ENCODE data around the gene FARP2. TPM values are rescaled to one million over a fixed set of nuclear protein-coding genes. Genes with fewer than 3 reads are reported as not detected.
"Not testable (repeated sequence)": the region's sequence is repeated elsewhere in the genome, so short reads cannot be mapped to it uniquely, and the experiment has no call there.

The FARP2 gene
- total RNA-seq, 1 donor from 2014 or later: 36.6 TPM

DNA sequence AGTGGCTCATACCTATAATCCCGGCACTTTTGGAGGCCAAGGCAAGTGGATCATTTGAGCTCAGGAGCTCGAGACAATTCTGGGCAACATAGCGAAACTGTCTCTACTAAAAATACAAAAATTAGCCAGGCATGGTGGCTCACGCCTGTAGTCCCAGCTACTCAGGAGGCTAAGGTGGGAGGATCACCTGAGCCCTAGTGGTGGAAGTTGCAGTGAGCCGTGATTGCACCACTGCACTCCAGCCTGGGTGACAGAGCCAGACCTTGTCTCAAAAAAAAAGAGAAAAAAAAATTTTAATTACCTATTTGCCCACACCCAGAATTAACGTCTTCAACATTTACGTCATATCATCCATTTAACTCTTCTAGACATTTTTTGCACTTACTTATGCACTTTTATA, 29.4 kb downstream of the FARP2 start:
- H3K27ac Mint-ChIP-seq; H3K9me3 Mint-ChIP-seq; H3K4me1 Mint-ChIP-seq (ENCODE audit: low read depth); intact Hi-C loops (cut with micrococcal nuclease); DNase-seq (ENCODE audit: low spot score); H3K36me3 Mint-ChIP-seq (ENCODE audit: low read depth); H3K27me3 Mint-ChIP-seq (ENCODE audit: insufficient read depth); H3K4me3 Mint-ChIP-seq: not testable (repeated sequence)

DNA sequence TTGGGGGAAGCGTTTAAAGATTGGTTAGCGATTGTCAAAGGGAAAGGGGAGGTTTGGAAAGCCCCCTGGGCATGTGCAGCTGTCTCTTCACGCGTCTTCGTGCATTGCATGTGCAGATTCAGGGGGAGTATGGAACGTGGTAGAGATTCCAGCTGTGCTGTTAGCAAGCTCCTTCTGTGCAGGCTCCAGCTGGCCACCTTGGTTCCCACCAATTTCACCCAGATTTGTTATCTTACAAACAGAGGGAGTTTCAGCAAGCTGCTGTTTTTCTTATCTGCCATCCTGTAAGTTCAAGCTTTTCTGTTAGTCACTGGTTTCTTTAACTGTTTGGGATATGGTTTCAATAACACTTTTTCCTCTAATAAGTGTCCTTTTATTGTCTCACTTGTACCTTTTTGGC, 30.4 kb downstream of the FARP2 start:
- Mint-ChIP-seq H3K4me1 (ENCODE audit: low read depth) (peaks cover 14% of the 10 kb centered on the region), H3K9me3 (no peaks in the 10 kb centered on the region), H3K36me3 (ENCODE audit: low read depth) (peaks cover 1% of the 10 kb centered on the region), H3K27me3 (ENCODE audit: insufficient read depth) (no peaks in the 10 kb centered on the region), H3K27ac (no peak overlapping the region), H3K4me3 (no peak overlapping the region)
- DNase-seq (ENCODE audit: low spot score): no peak
- intact Hi-C loops (cut with micrococcal nuclease): no loop called here

DNA sequence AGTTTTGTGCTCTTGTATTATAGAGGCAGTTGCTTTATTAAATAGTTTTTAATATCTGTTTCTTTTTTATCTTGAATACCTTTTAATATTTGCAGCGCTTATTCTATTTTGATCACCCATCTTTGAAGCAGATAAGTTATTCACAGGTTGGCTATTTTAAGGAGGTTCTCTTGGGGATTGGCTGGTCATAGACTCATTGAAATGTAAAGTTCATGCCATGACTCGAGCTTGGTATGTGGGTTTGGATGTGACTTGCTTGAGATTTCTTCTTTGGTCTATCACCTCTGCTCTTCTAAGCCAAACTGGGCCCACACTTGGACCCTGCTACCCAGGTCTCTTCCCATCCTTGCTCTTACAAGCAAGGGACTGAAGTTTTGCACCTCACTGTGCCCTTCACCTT, 33.6 kb downstream of the FARP2 start:
- Mint-ChIP-seq H3K36me3 (ENCODE audit: low read depth) (peaks cover 4% of the 10 kb centered on the region), H3K27me3 (ENCODE audit: insufficient read depth) (no peaks in the 10 kb centered on the region), H3K9me3 (no peaks in the 10 kb centered on the region), H3K4me3 (no peak overlapping the region), H3K27ac (no peak overlapping the region), H3K4me1 (ENCODE audit: low read depth) (peaks cover 13% of the 10 kb centered on the region)
- intact Hi-C loops (cut with micrococcal nuclease): loop anchor here (1.0 kb wide), 1 partner anchor 54 kb away; no protein-coding TSS in a partner anchor
- no peak for DNase-seq (ENCODE audit: low spot score)

DNA sequence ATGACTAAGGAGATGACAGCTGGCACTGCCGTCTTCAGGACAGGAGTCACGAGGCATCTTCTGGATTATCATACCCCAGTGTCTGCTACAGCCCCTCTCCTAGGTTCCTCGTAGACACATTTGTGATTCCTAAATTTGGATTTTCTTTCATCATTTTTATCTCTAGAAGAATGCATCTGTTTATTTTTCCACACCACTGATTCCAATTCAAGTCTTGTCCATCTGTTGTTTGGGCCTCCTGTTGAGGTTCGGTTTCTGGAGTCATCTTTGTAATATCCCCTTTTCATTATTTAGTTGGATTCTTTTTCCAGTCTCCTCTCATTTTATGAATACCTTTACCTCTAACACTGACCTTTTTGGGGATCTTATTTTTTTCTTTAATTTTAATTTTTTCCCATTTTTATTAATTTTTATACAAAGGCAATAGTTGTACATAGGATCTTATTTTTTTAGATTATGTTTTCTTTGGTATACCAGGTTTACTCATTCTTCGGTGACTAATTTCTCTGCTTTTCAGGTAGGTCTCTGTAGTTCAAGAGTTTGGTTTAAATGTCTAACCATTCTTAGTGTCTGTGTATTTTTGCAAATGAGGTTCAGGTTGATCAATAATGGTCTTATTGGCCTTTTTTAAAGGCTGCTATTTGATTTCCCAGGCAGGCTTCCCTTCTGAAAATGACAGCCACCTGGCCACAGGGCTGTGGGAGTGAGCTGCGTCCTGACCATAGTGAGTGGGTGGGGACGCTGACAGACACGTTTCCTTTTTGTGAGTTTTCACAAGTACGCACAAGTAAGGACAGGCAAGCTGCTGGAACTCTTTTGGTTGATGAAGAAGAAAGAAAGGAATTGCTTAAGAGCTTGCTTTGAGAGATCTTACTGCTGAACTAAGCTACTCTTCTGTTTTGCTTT, 34.5 kb downstream of the FARP2 start:
- Mint-ChIP-seq H3K27me3 (ENCODE audit: insufficient read depth) (no peaks in the 10 kb centered on the region), H3K27ac (no peak overlapping the region), H3K4me3 (no peak overlapping the region), H3K4me1 (ENCODE audit: low read depth) (peaks cover 13% of the 10 kb centered on the region), H3K9me3 (no peaks in the 10 kb centered on the region), H3K36me3 (ENCODE audit: low read depth) (peaks cover 6% of the 10 kb centered on the region)
- intact Hi-C loops (cut with micrococcal nuclease): loop anchor here (1.0 kb wide), 1 partner anchor 53 kb away; no protein-coding TSS in a partner anchor
- DNase-seq (ENCODE audit: low spot score): no peak

DNA sequence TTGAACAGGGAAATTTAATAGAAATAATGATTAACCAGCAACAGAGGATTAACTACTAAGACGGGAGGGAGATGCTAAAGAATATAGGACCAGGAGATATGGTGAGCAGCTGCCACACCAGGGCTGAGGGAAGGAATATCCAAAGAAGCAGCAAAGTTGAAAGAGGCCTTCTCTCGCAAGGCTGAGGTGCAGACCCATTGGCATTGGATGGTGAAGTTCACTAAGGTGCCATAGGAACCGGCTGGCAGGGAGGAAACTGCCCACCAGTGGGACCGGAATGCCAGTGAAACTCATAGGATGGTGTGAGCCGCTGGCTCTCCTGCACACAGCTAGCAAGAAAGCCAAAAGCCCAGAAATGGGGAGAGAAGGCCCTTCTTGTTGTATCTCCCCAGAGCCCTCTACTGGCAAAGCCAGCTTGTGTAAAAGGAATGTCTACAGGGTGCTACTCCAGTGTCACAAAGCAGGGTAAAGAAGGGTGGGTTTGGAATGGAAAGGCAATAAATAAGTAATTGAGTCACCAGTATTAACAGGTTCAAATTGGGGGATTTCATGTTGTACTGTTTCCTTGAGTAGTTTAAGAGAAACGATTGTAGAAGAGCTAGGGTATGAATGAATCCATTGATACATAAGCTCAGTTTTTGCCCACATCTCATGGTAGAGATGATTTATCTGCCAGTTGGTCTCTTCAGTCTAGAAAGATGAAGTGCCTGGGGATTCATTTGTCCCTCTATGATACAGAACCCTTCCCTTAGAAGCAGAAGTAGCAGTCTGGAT, 36.0 kb downstream of the FARP2 start:
- Mint-ChIP-seq H3K4me3 (no peak overlapping the region), H3K4me1 (ENCODE audit: low read depth) (peaks cover 13% of the 10 kb centered on the region)

DNA sequence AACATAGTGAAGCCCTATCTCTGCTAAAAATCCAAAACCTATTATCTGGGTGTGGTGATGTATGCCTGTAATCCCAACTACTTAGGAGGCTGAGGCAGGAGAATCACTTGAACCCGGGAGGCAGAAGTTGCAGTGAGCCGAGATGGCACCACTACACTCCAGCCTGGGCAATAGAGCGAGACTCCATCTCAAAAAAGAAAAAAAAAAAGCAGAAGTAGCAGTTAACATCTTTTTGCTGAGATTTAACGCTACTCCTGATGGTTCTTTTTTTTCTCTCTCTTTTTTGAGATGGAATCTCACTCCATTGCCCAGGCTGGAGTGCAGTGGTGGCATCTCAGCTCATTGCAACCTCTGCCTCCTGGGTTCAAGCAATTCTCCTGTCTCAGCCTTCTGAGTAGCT, 36.7 kb downstream of the FARP2 start:
- H3K4me3 Mint-ChIP-seq; H3K27me3 Mint-ChIP-seq (ENCODE audit: insufficient read depth); H3K9me3 Mint-ChIP-seq; H3K36me3 Mint-ChIP-seq (ENCODE audit: low read depth); intact Hi-C loops (cut with micrococcal nuclease); H3K27ac Mint-ChIP-seq; DNase-seq (ENCODE audit: low spot score): not testable (repeated sequence)
- H3K4me1 Mint-ChIP-seq (ENCODE audit: low read depth): peaks cover 13% of the 10 kb centered on the region

More for the DNA sequence above, 36.0 kb downstream of the FARP2 start:
- H3K27me3 Mint-ChIP-seq (ENCODE audit: insufficient read depth): no peaks in the 10 kb centered on the region
- no peaks in the 10 kb centered on the region for H3K9me3 Mint-ChIP-seq
- no peak overlapping the region for H3K27ac Mint-ChIP-seq
- no peak for DNase-seq (ENCODE audit: low spot score)
- H3K36me3 Mint-ChIP-seq (ENCODE audit: low read depth): peaks cover 5% of the 10 kb centered on the region
- intact Hi-C loops (cut with micrococcal nuclease): no loop called here

DNA sequence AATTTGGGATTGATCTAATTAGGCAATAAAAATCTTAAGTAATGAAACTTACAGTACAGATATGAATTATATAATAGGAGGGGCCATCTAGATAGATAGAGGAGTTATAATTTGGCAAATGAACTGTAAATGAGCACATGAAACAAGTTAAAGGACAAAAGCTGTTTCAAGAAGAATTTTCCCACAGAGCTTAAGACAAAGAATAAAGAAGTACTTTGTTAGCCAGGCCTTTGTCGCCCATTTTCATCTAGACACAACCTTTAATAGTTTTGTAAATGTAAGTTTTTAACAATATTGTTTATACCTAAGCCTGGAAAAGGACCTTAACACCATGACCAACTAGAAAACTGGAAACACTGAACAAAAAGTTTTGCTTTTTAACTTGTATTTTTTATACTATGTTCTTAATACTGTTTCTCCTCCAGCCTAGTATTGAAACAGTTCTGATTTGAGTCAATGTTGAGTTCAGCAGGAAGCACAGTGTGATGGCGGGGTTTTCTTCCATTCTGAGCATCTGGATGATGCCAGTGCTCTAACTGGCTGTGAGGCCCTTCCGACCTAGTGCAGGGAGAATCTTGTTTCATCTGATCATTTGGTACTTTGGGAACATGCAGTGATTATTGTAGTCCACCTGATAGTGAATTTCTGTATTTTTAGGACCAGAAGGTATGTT, 37.6 kb downstream of the FARP2 start:
- no peak for DNase-seq (ENCODE audit: low spot score)
- intact Hi-C loops (cut with micrococcal nuclease): no loop called here
- Mint-ChIP-seq H3K27me3 (ENCODE audit: insufficient read depth) (no peaks in the 10 kb centered on the region), H3K36me3 (ENCODE audit: low read depth) (peaks cover 5% of the 10 kb centered on the region), H3K9me3 (no peaks in the 10 kb centered on the region), H3K4me3 (no peak overlapping the region), H3K4me1 (ENCODE audit: low read depth) (peaks cover 13% of the 10 kb centered on the region), H3K27ac (no peak overlapping the region)

DNA sequence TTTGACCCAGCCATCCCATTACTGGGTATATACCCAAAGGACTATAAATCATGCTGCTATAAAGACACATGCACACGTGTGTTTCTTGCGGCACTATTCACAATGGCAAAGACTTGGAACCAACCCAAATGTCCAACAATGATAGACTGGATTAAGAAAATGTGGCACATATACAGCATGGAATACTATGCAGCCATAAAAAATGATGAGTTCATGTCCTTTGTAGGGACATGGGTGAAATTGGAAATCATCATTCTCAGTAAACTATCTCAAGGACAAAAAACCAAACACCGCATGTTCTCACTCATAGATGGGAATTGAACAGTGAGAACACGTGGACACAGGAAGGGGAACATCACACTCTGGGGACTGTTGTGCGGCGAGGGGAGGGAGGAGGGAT, 40.7 kb downstream of the FARP2 start:
- H3K4me3 Mint-ChIP-seq; DNase-seq (ENCODE audit: low spot score); H3K4me1 Mint-ChIP-seq (ENCODE audit: low read depth); intact Hi-C loops (cut with micrococcal nuclease); H3K27ac Mint-ChIP-seq; H3K27me3 Mint-ChIP-seq (ENCODE audit: insufficient read depth); H3K36me3 Mint-ChIP-seq (ENCODE audit: low read depth); H3K9me3 Mint-ChIP-seq: not testable (repeated sequence)

DNA sequence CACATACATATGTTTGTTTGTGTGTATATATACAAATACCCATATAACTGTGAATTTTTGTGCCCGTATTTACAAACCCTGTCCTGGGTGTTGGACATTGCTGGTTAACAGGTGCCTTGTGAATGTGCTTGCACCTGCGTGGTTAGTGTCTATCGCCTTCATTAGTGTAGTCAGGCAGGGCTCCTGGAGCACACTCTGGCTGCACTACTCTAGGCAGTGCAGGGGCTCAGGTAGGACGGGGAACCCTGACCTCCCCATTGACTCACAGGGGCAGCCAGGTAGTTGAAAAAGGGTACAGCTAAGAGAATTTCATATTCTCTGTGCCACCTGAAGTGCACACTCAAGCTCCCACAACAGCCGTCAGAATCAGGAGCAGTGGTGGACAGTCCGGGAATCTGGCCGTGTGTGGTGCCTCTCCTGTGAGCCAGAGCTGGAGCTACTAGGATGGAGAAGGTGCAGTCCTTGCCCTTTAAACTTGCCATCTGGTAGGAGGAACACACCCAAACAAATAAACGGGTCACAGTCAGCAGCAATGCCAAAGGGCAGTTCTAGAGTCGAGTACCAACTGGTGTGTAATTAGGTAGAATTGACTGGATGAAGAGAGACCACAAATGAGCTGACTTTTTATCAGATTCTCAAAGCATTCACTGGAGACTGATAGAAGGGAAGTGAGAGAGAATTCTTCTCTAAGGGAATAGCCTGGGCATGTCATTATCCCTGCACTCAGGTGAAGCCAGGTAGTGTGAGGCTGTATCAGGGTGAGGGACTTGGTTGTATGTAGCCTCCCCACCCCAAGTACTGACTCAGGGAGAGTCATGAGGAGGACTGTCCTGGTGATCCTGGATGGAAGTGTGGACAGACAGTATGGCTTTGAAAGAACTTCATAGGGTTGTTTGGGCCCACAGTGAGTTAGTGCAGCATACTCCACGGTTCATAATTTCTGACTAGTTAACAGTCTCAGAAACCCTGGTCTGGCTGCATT, 44.1 kb downstream of the FARP2 start:
- peaks cover 3% of the 10 kb centered on the region for H3K36me3 Mint-ChIP-seq (ENCODE audit: low read depth)

DNA sequence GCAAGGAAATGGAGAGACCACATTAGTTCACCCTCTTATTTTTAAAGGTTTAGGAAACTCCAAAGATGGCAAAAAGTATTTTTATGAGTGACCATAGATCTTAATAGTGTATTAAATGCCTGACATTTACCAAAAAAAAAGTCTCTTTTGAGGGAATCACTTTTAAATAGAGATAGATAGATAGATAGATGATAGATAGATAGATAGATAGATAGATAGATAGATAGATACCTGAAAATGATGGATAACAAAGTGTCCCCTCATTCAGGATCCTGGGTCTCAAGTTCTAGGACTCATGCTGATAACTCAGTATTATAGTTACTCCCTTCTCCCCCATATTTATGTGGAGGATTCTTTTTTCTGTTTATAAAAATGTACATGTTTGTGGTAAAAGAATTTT, 52.8 kb downstream of the FARP2 start:
- H3K36me3 Mint-ChIP-seq (ENCODE audit: low read depth): peaks cover 11% of the 10 kb centered on the region
- H3K4me3 Mint-ChIP-seq: no peak overlapping the region
- no peak overlapping the region for H3K27ac Mint-ChIP-seq
- no peaks in the 10 kb centered on the region for H3K9me3 Mint-ChIP-seq
- no peaks in the 10 kb centered on the region for H3K4me1 Mint-ChIP-seq (ENCODE audit: low read depth)
- no peak for DNase-seq (ENCODE audit: low spot score)
- H3K27me3 Mint-ChIP-seq (ENCODE audit: insufficient read depth): no peaks in the 10 kb centered on the region
- intact Hi-C loops (cut with micrococcal nuclease): no loop called here

More for the DNA sequence above, 44.1 kb downstream of the FARP2 start:
- Mint-ChIP-seq H3K4me1 (ENCODE audit: low read depth) (no peaks in the 10 kb centered on the region), H3K4me3 (no peak overlapping the region), H3K9me3 (no peaks in the 10 kb centered on the region), H3K27ac (no peak overlapping the region), H3K27me3 (ENCODE audit: insufficient read depth) (no peaks in the 10 kb centered on the region)
- no peak for DNase-seq (ENCODE audit: low spot score)
- intact Hi-C loops (cut with micrococcal nuclease): no loop called here

DNA sequence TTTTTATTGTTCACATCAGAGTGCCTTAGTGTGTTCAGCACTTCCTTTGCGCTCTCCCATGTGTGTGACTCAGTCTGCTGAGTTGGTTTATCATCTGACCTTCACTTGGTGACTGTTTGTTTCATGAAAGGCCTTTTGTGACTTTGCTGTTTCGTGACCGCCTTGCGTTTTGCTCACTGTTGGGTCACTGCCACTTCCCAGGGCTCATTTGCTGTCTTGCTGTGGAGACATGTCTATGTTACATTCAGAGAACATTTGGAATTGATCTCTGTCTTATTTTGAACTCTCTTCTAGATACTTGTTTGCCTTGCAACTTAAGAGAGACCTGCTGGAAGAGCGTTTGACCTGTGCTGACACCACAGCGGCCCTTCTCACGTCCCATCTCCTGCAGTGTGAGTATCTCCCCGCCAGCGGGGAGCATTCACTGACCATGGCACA, 54.7 kb downstream of the FARP2 start:
- H3K4me1 Mint-ChIP-seq (ENCODE audit: low read depth): no peaks in the 10 kb centered on the region
- no peak for DNase-seq (ENCODE audit: low spot score)
- no peak overlapping the region for H3K27ac Mint-ChIP-seq
- H3K36me3 Mint-ChIP-seq (ENCODE audit: low read depth): peaks cover 14% of the 10 kb centered on the region
- no peak overlapping the region for H3K4me3 Mint-ChIP-seq
- H3K9me3 Mint-ChIP-seq: no peaks in the 10 kb centered on the region
- intact Hi-C loops (cut with micrococcal nuclease): no loop called here
- no peaks in the 10 kb centered on the region for H3K27me3 Mint-ChIP-seq (ENCODE audit: insufficient read depth)

DNA sequence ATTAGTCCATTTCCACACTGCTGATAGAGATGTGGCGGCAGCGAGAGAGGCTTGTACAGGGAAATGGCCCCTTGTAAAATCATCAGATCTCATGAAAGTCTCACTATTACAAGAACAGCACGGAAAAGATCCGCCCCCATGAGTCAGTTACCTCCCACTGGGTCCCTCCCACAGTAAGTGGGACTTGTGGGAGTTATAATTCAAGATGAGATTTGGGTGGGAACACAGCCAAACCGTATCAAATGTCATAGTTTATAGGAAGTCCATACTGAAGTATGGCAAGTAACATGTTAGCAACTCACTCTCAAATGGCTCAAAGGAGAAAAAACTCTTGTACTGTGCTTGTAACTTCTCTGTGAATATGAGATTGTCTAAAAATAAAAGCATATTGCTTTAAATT, 56.1 kb downstream of the FARP2 start:
- intact Hi-C loops (cut with micrococcal nuclease): no loop called here
- Mint-ChIP-seq H3K4me1 (ENCODE audit: low read depth) (no peaks in the 10 kb centered on the region), H3K9me3 (no peaks in the 10 kb centered on the region), H3K27ac (no peak overlapping the region), H3K36me3 (ENCODE audit: low read depth) (peaks cover 14% of the 10 kb centered on the region), H3K27me3 (ENCODE audit: insufficient read depth) (no peaks in the 10 kb centered on the region), H3K4me3 (no peak overlapping the region)
- no peak for DNase-seq (ENCODE audit: low spot score)

Data from activated T-helper 1 cell treated with anti-CD3 and anti-CD28 coated beads, Interleukin-12 subunit alpha, Interleukin-12 subunit beta, Interleukin-2, Interleukin-4 antibody, amounts not matched to agents 30 ng/mL and 10 ng/mL and 1 ng/mL, durations not matched to agents 14 hours and 24 hours and 36 hours (primary cell).